GM23248 (cell line): Measurements from ENCODE around the gene LAMB3. TPM values are rescaled to one million over a fixed set of nuclear protein-coding genes. Genes with fewer than 3 reads are reported as not detected.

Source experiments
- DNase-seq: peaks from one replicate; pipeline ENCODE4 v3.0.0-alpha.2; 2015
- H2AFZ ChIP-seq: fragments of 200-600 bp; sonication (generic); 2 replicates; pipeline ENCODE4 v1.6.1; 2016; ENCODE audit warnings: antibody characterized with exemption
- H3F3A ChIP-seq: fragments of 200-600 bp; sonication (generic); 2 replicates; pipeline ENCODE4 v1.6.1; 2016; ENCODE audit warnings: mild to moderate bottlenecking, antibody characterized with exemption, mixed run types; ENCODE audit not compliant: insufficient read depth
- H3K27ac ChIP-seq: fragments of 200-600 bp; sonication (generic); 2 replicates; pipeline ENCODE4 v1.5.1; 2016; ENCODE audit warnings: mild to moderate bottlenecking
- H3K27me3 ChIP-seq: fragments of 200-600 bp; sonication (generic); replicated peaks from 2 replicates; pipeline ENCODE4 v1.6.1; 2016; ENCODE audit warnings: mild to moderate bottlenecking; ENCODE audit not compliant: insufficient read depth
- H3K36me3 ChIP-seq: fragments of 200-600 bp; sonication (generic); 2 replicates; pipeline ENCODE4 v1.6.1; 2016; ENCODE audit warnings: low read depth, mild to moderate bottlenecking
- H3K4me1 ChIP-seq: fragments of 200-600 bp; sonication (generic); 2 replicates; pipeline ENCODE4 v1.6.1; 2016; ENCODE audit warnings: mild to moderate bottlenecking; ENCODE audit not compliant: insufficient read depth
- H3K4me2 ChIP-seq: fragments of 200-600 bp; sonication (generic); one replicate; pipeline ENCODE4 v1.6.1; 2016; ENCODE audit warnings: mild to moderate bottlenecking; ENCODE audit not compliant: unreplicated experiment
- H3K4me3 ChIP-seq: fragments of 200-600 bp; sonication (generic); 2 replicates; pipeline ENCODE4 v1.5.1; 2016; ENCODE audit warnings: mild to moderate bottlenecking
- H3K79me2 ChIP-seq: fragments of 200-600 bp; sonication (generic); 2 replicates; pipeline ENCODE4 v1.6.1; 2016; ENCODE audit warnings: mild to moderate bottlenecking; ENCODE audit not compliant: insufficient read depth
- H3K9ac ChIP-seq: fragments of 200-600 bp; sonication (generic); 2 replicates; pipeline ENCODE4 v1.6.1; 2016; ENCODE audit warnings: mild to moderate bottlenecking
- H3K9me2 ChIP-seq: fragments of 200-600 bp; sonication (generic); 2 replicates; pipeline ENCODE4 v1.6.1; 2016; ENCODE audit warnings: mixed run types, mild to moderate bottlenecking, moderate library complexity; ENCODE audit not compliant: insufficient read depth
- H3K9me3 ChIP-seq: fragments of 200-600 bp; sonication (generic); one replicate; pipeline ENCODE4 v1.6.1; 2017; ENCODE audit warnings: low read depth
- H4K20me1 ChIP-seq: fragments of 200-600 bp; sonication (generic); 2 replicates; pipeline ENCODE4 v1.6.0; 2016; ENCODE audit not compliant: insufficient read depth
- EZH2 ChIP-seq: fragments of 200-600 bp; sonication (generic); IDR thresholded peaks from 2 replicates; pipeline ENCODE4 v1.6.1; 2018; ENCODE audit warnings: antibody characterized with exemption, mild to moderate bottlenecking; ENCODE audit not compliant: insufficient read depth, poor library complexity, severe bottlenecking
- EZH2phosphoT487 ChIP-seq: fragments of 200-600 bp; sonication (generic); IDR thresholded peaks from 2 replicates; pipeline ENCODE4 v1.6.1; 2018; ENCODE audit warnings: antibody characterized with exemption, moderate library complexity, mild to moderate bottlenecking, low read depth; ENCODE audit not compliant: insufficient read depth
- WGBS, 2 experiments: methylation state at CpG; one replicate each; pipeline ENCODE4 v1.1.6; 2015 to 2017; ENCODE audit warnings: low lambda C conversion rate in 2 of 2, low coverage in 1 of 2; ENCODE audit errors: missing lambda C conversion rate in 2 of 2; 5-methylcytosine and 5-hydroxymethylcytosine counted together
- in situ Hi-C: fragments of 300-500 bp; cut with MboI; formaldehyde crosslinking; loops from 2 replicates; pipeline ENCODE4 v1.15.0; 2020
- polyA plus RNA-seq: library from polyadenylated mRNA; unstranded; fragments of >200 nt; fragmentation: Nextera tagmentation; extraction: Ambion mirVana; gene quantifications from 2 replicates; pipeline ENCODE4 v1.2.1, GENCODE V29; 2016
- total RNA-seq: library from RNA; depleted of rRNA; stranded (reverse); fragments of >200 nt; shearing (Covaris generic); gene quantifications from 2 replicates; pipeline ENCODE4 v1.2.3, GENCODE V29; 2014

The LAMB3 gene
- total and polyA plus RNA-seq, 2 experiments from 2014 or later, result 3.0 to 6.8 TPM

- no peaks in the 10 kb centered on the region for H3F3A ChIP-seq
- H3K27me3 ChIP-seq, result peaks cover 27% of the 10 kb centered on the region
- no peak overlapping the region for H3K4me3 ChIP-seq
- no peak overlapping the region for H3K27ac ChIP-seq
- no peaks in the 10 kb centered on the region for H4K20me1 ChIP-seq
- H3K4me2 ChIP-seq, result no peak overlapping the region
- no peak overlapping the region for H2AFZ ChIP-seq
- no peaks in the 10 kb centered on the region for H3K9me2 ChIP-seq
- in situ Hi-C loops, result no loop called here
- no peaks in the 10 kb centered on the region for H3K79me2 ChIP-seq
- no peak for TF ChIP-seq EZH2phosphoT487
- TF ChIP-seq EZH2, result no peak
- DNase-seq, result peak; percentile 85
- no peaks in the 10 kb centered on the region for H3K36me3 ChIP-seq
- 4 to 7% methylated on average over 3 of the region's 3 CpGs for WGBS, 2 experiments
- no peaks in the 10 kb centered on the region for H3K4me1 ChIP-seq
- no peak overlapping the region for H3K9ac ChIP-seq
- H3K9me3 ChIP-seq, result no peaks in the 10 kb centered on the region
Measured at GRCh38 chr1:209692745-209693504, 40.7 kb upstream of the LAMB3 start.

- no peak for DNase-seq
- Histone ChIP-seq H3K9me3 (no peaks in the 10 kb centered on the region), H3F3A (no peaks in the 10 kb centered on the region), H3K4me3 (no peak overlapping the region), H4K20me1 (no peaks in the 10 kb centered on the region), H3K27ac (no peak overlapping the region), H3K4me2 (no peak overlapping the region), H3K4me1 (no peaks in the 10 kb centered on the region), H3K9ac (no peak overlapping the region), H3K79me2 (no peaks in the 10 kb centered on the region), H2AFZ (no peak overlapping the region), H3K27me3 (peaks cover 24% of the 10 kb centered on the region), H3K36me3 (no peaks in the 10 kb centered on the region), H3K9me2 (no peaks in the 10 kb centered on the region)
- in situ Hi-C loops, result no loop called here
- no peak for TF ChIP-seq EZH2phosphoT487
- TF ChIP-seq EZH2, result no peak
- WGBS, 2 experiments, result 50 to 67% methylated on average over 4 of the region's 4 CpGs
Measured at GRCh38 chr1:209692296-209692695, 40.1 kb upstream of the LAMB3 start.

GRCh38 chr1:209691237-209691636 is 39.0 kb upstream of the LAMB3 start:
- Histone ChIP-seq H3K4me3 (no peak overlapping the region), H3K36me3 (no peaks in the 10 kb centered on the region), H3K9me2 (no peaks in the 10 kb centered on the region), H3K27me3 (peaks cover 26% of the 10 kb centered on the region), H3K79me2 (no peaks in the 10 kb centered on the region), H3K4me2 (no peak overlapping the region), H2AFZ (no peak overlapping the region), H4K20me1 (no peaks in the 10 kb centered on the region), H3K9me3 (no peaks in the 10 kb centered on the region), H3F3A (no peaks in the 10 kb centered on the region), H3K4me1 (no peaks in the 10 kb centered on the region), H3K27ac (no peak overlapping the region), H3K9ac (no peak overlapping the region)
- WGBS, 2 experiments, result 92% methylated on average over 3 of the region's 3 CpGs
- TF ChIP-seq EZH2phosphoT487, result no peak
- TF ChIP-seq EZH2, result no peak
- DNase-seq, result no peak
- in situ Hi-C loops, result no loop called here

- H3K79me2 ChIP-seq, result no peaks in the 10 kb centered on the region
- H3K4me3 ChIP-seq, result no peak overlapping the region
- H3K36me3 ChIP-seq, result no peaks in the 10 kb centered on the region
- H3K27ac ChIP-seq, result no peak overlapping the region
- H3K4me1 ChIP-seq, result no peaks in the 10 kb centered on the region
- TF ChIP-seq EZH2phosphoT487 (no peak), EZH2 (no peak)
- H3K27me3 ChIP-seq, result peaks cover 35% of the 10 kb centered on the region
- 50 to 54% methylated on average over 4 of the region's 4 CpGs for WGBS, 2 experiments
- in situ Hi-C loops, result loop anchor here (5.0 kb wide), 1 partner anchor 112 kb away; no protein-coding TSS in a partner anchor
- no peak for DNase-seq
- H3K9ac ChIP-seq, result no peak overlapping the region
- no peaks in the 10 kb centered on the region for H3K9me2 ChIP-seq
- H3F3A ChIP-seq, result no peaks in the 10 kb centered on the region
- H4K20me1 ChIP-seq, result no peaks in the 10 kb centered on the region
- H3K9me3 ChIP-seq, result no peaks in the 10 kb centered on the region
- H2AFZ ChIP-seq, result no peak overlapping the region
- no peak overlapping the region for H3K4me2 ChIP-seq
Measured at GRCh38 chr1:209689477-209689876, 37.3 kb upstream of the LAMB3 start.
